Nephron (organoid): ENCODE data around the gene FGF2.

ENCODE experiments used
- H3K27ac Mint-ChIP-seq, 3 experiments: 2 replicates each; pipeline ENCODE4 v1.8.0; 2020; ENCODE audit warnings: mixed read lengths in 3 of 3, mild to moderate bottlenecking in 2 of 3, moderate library complexity in 1 of 3
- H3K27me3 Mint-ChIP-seq: 2 replicates; pipeline ENCODE4 v1.8.0; 2021; ENCODE audit warnings: low read depth, mild to moderate bottlenecking, moderate library complexity, mixed read lengths
- H3K36me3 Mint-ChIP-seq: 2 replicates; pipeline ENCODE4 v1.8.0; 2020; ENCODE audit warnings: low read depth, mixed read lengths
- H3K4me1 Mint-ChIP-seq: 2 replicates; pipeline ENCODE4 v1.8.0; 2020; ENCODE audit warnings: mixed read lengths
- H3K4me3 Mint-ChIP-seq, 3 experiments: 2 replicates each; pipeline ENCODE4 v1.8.0; 2020; ENCODE audit warnings: mild to moderate bottlenecking in 3 of 3, mixed read lengths in 3 of 3, moderate library complexity in 2 of 3
- H3K9me3 Mint-ChIP-seq: 2 replicates; pipeline ENCODE4 v1.8.0; 2020; ENCODE audit warnings: mixed read lengths
- CTCF ChIP-seq, 3 experiments: fragments of 200-600 bp; sonication (generic); IDR thresholded peaks; one replicate each; pipeline ENCODE4 v1.5.0; 2021; ENCODE audit warnings: antibody characterized with exemption in 3 of 3; ENCODE audit not compliant: unreplicated experiment in 3 of 3

Gene FGF2

GRCh38 chr4:122826553-122827257 lies at the start of gene FGF2:
Gene FGF2 (plus strand): TSS chr4:122826831. CDS start chr4:122827175, 344 bp downstream.
- Mint-ChIP-seq H3K36me3 (no peaks in the 10 kb centered on the region), H3K27ac (peak within 1 kb of the TSS; percentile 76 to 87 (median 82)), H3K27me3 (peaks cover 24% of the 10 kb centered on the region), H3K4me1 (peaks cover 29% of the 10 kb centered on the region), H3K9me3 (peaks cover 2% of the 10 kb centered on the region), H3K4me3 (peak within 1 kb of the TSS; percentile 87 to 91 (median 90))
- TF ChIP-seq CTCF (IDR thresholded peaks at IDR 0.05; ENCODE audit: unreplicated experiment in 3 of 3) = no peak

GRCh38 chr4:122776916-122777315 lies 49.7 kb upstream of the FGF2 start:
- Mint-ChIP-seq H3K4me1 (no peaks in the 10 kb centered on the region), H3K36me3 (no peaks in the 10 kb centered on the region), H3K9me3 (no peaks in the 10 kb centered on the region), H3K27ac (no peak overlapping the region), H3K4me3 (no peak overlapping the region), H3K27me3 (no peaks in the 10 kb centered on the region)
- TF ChIP-seq CTCF (IDR thresholded peaks at IDR 0.05; ENCODE audit: unreplicated experiment in 3 of 3) = no peak

- Mint-ChIP-seq H3K4me1 (peaks cover 2% of the 10 kb centered on the region), H3K27me3 (no peaks in the 10 kb centered on the region), H3K27ac (no peak overlapping the region), H3K36me3 (no peaks in the 10 kb centered on the region), H3K9me3 (no peaks in the 10 kb centered on the region), H3K4me3 (no peak overlapping the region)
- TF ChIP-seq CTCF (IDR thresholded peaks at IDR 0.05; ENCODE audit: unreplicated experiment in 3 of 3) = no peak
Measured at GRCh38 chr4:122777846-122778673, 48.6 kb upstream of the FGF2 start.

GRCh38 chr4:122781486-122781885 lies 45.1 kb upstream of the FGF2 start:
- H3K4me1 Mint-ChIP-seq = peaks cover 15% of the 10 kb centered on the region
- no peak overlapping the region for H3K4me3 Mint-ChIP-seq
- no peaks in the 10 kb centered on the region for H3K36me3 Mint-ChIP-seq
- no peak overlapping the region for H3K27ac Mint-ChIP-seq
- TF ChIP-seq CTCF (IDR thresholded peaks at IDR 0.05; ENCODE audit: unreplicated experiment in 3 of 3) = no peak
- H3K9me3 Mint-ChIP-seq = no peaks in the 10 kb centered on the region
- H3K27me3 Mint-ChIP-seq = no peaks in the 10 kb centered on the region

GRCh38 chr4:122783301-122784215 lies 43.1 kb upstream of the FGF2 start:
- Mint-ChIP-seq H3K27ac (peak overlapping the region in 2 of 3 experiments; percentile 23 to 29), H3K36me3 (no peaks in the 10 kb centered on the region), H3K9me3 (no peaks in the 10 kb centered on the region), H3K4me3 (no peak overlapping the region), H3K4me1 (peaks cover 15% of the 10 kb centered on the region), H3K27me3 (no peaks in the 10 kb centered on the region)
- no peak for TF ChIP-seq CTCF (IDR thresholded peaks at IDR 0.05; ENCODE audit: unreplicated experiment in 3 of 3)
